ENCODE measurements around the gene GMPPA.

GRCh38 chr2:219477179-219477578 lies 21.5 kb upstream of the GMPPA start:
- no peak for TF ChIP-seq CTCF (IDR thresholded peaks at IDR 0.05 in 8 of 11, conservative IDR thresholded peaks at IDR 0.05 in 3 of 11)
- TF ChIP-seq POLR2AphosphoS5 (IDR thresholded peaks at IDR 0.05): no peak
- TF ChIP-seq POLR2A (IDR thresholded peaks at IDR 0.05): no peak

Measured in spleen (tissue), 7 donors.